Measurements from ENCODE around the gene NIT1.

The NIT1 gene

DNA sequence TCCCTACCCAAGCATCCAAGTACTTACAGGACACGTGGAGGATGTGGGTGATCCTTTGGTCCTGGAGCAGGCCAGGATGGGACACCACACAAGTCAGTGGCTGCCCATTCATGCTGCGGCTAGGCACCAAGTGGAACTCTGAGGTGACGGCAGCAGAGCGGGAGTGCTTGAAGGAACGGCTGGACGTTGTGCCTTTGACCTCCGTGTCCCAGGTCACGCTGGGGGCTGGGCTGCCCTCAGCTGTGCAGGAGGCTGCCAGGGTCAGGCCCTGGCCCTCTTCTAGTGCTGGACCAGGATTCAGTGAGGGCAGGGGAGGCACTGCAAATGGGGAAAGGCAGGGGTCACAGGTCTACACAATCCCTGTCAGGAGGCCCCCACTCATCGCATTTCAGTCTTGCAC is 40.5 kb upstream of the NIT1 start:
- Histone ChIP-seq H3K27me3 (ENCODE audit: control insufficient read depth, insufficient read depth, low read length) (no peaks in the 10 kb centered on the region), H3K36me3 (ENCODE audit: control insufficient read depth, insufficient read depth, low read length) (no peaks in the 10 kb centered on the region)

DNA sequence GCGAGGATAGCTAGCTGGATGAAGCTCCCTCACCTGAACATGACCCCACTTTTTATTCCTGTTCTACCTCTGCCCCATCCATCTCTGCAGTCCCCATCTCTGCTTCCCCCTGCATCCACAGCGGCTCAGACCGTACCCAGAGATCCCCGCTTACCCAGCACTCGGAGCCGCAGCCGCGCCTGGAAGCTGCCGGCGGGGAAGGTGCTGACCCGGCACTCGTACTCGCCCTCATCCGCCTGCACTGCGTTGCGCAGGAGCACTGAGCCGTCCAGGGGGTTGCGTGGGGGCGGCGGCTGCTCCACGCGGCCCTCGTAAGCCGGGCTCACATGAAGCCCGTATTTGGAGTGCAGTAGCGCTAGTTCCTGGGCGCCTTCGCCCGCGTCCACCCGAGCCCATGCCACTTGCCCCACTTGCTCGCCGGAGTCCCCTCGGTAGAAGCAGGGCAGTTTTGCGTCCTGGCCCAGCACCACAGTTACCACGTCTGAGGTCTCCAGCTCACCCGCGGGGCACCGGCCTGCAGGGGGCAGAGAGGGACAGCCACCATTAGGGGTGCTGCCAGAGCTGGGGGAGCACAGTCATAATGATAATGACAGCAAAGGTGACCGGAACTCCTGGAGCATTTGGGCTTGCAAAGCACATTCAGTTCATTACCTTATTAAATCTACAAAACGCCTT is 38.3 kb upstream of the NIT1 start:
- no peak overlapping the region for H3K27ac ChIP-seq (ENCODE audit: low read depth, low read length)
- no peak overlapping the region for H3K9ac ChIP-seq (ENCODE audit: low read length)
- H3K4me1 ChIP-seq (ENCODE audit: control insufficient read depth, insufficient read depth, low read length), result no peaks in the 10 kb centered on the region
- H3K4me3 ChIP-seq (ENCODE audit: low read length), result no peak overlapping the region
- no peaks in the 10 kb centered on the region for H3K36me3 ChIP-seq (ENCODE audit: control insufficient read depth, insufficient read depth, low read length)
- H3K27me3 ChIP-seq (ENCODE audit: control insufficient read depth, insufficient read depth, low read length), result no peaks in the 10 kb centered on the region

More for the DNA sequence above, 40.5 kb upstream of the NIT1 start:
- Histone ChIP-seq H3K9ac (ENCODE audit: low read length) (no peak overlapping the region), H3K4me1 (ENCODE audit: control insufficient read depth, insufficient read depth, low read length) (no peaks in the 10 kb centered on the region), H3K4me3 (ENCODE audit: low read length) (no peak overlapping the region), H3K27ac (ENCODE audit: low read depth, low read length) (no peak overlapping the region)

DNA sequence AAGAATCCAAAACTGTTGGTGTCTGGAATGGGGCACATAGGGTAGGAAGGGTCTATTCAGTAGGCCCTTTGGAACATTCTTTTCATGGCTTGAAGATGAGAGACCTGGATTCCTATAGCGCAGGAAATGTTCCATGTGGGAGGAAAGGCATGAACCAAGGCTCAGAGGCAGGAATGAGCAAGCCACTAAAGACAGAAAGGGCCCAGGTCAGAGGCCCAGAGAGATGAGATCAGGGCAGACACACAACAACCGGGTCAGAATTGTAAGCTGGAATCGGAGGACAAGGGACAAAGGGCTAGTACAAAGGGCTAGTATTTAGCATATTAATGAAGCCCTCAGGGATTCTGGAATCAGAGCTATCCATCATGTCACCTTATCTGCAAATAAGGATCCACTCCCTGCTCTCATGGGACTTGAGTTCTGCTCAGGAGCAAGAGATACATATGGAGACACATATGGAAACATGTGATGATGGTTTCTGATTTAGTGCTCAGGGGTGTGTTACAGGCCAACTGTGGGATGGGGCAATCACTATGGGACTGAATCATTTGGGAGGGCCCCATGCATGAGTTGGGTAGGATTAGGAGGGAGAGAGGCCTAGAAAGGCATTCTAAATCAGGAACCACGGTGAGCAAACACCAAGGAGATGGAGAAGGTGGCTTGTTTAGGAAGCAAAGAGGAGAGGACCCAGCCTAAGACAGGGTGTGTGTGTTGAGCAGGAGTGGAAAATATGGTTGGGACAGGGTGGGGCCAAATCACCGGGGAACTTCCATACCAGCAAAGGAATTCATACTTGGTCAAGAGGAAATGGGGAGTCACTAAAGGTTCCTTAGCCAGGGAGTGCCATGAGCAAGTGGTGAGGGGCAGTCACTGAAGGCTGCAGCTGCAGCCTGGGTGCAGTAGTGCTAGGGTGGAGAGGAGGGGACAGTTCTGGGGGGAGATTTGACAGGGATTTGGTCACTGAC is 37.2 kb upstream of the NIT1 start:
- Histone ChIP-seq H3K4me1 (ENCODE audit: control insufficient read depth, insufficient read depth, low read length) (no peaks in the 10 kb centered on the region), H3K9ac (ENCODE audit: low read length) (no peak overlapping the region), H3K27ac (ENCODE audit: low read depth, low read length) (no peak overlapping the region), H3K4me3 (ENCODE audit: low read length) (no peak overlapping the region), H3K36me3 (ENCODE audit: control insufficient read depth, insufficient read depth, low read length) (no peaks in the 10 kb centered on the region), H3K27me3 (ENCODE audit: control insufficient read depth, insufficient read depth, low read length) (no peaks in the 10 kb centered on the region)

DNA sequence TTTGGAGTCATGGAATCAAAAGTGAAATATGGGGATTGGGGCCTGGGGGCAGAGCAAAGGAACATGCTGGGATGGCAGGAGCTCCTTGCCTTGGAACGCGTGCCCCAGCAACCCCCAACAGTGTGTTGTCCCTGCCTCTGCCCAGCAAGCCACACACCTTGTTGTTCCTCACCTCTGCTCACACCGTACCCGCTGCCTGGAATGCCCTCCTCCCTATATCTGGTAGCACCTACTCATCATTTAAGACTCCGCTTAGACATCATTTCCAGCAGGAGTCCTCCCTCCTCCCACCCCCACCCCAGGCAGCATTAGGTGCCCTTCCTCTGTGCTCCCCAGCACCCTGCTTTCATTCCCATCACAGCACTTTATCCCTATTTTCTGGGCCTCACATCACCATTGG is 36.4 kb upstream of the NIT1 start:
- Histone ChIP-seq H3K4me1 (ENCODE audit: control insufficient read depth, insufficient read depth, low read length) (no peaks in the 10 kb centered on the region), H3K36me3 (ENCODE audit: control insufficient read depth, insufficient read depth, low read length) (no peaks in the 10 kb centered on the region), H3K9ac (ENCODE audit: low read length) (no peak overlapping the region), H3K27me3 (ENCODE audit: control insufficient read depth, insufficient read depth, low read length) (no peaks in the 10 kb centered on the region), H3K27ac (ENCODE audit: low read depth, low read length) (no peak overlapping the region), H3K4me3 (ENCODE audit: low read length) (no peak overlapping the region)

DNA sequence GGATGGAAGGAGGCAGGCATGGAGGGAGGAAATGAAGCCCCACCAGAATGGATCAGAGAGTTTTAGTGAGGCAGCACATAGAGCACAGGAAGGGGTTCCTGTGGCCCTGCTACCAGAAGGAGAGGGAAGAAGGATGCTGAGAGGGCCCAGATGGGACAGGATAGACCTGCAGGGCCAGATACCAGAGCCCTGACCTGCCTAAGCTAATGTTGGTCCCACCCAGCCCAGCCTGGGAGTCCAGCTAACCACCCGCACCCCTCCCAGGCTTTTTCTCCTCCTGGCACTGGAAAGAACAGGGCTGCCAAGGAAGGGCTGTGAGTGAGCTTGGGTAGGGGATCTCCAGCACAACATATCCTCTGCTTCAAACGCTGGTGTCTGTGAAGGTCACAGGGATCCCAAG is 35.4 kb upstream of the NIT1 start:
- H3K9ac ChIP-seq (ENCODE audit: low read length), result no peak overlapping the region

DNA sequence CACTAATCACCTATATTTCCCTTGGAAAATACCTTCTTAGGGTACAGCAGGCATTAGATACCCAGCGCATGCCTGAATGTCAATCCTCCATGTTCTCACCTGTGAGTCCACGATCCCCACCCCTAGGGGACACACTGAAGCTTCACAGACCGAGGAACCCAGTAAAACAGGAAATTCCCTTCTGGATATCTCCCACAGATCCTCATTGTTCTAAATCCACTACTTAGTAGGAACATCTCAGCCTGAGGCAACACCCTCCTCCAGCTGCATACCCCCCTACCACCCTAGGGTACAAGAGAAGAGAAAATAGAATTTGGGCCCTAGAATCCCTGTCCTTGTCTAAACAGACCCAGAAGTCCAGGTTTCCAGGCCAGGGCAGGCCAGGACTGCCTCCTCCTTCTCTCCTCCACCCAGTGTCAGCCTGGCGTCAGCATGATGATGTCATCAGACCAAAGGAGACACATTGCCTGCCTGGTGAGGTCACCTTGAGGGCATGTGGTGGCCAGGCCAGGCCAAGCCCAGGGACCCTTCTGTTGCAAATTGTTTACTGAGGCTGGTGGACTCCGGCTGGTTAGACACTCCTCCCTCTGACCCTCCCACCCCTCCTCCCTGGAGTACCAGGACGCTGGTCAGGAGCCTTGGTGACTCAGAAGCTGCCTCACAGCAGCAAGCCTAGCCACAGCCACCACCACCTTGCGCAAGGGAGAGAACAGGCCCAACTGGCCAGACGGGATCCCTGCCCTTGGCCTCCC is 34.7 kb upstream of the NIT1 start:
- Histone ChIP-seq H3K4me1 (ENCODE audit: control insufficient read depth, insufficient read depth, low read length) (no peaks in the 10 kb centered on the region), H3K4me3 (ENCODE audit: low read length) (no peak overlapping the region), H3K27me3 (ENCODE audit: control insufficient read depth, insufficient read depth, low read length) (no peaks in the 10 kb centered on the region), H3K27ac (ENCODE audit: low read depth, low read length) (no peak overlapping the region), H3K9ac (ENCODE audit: low read length) (no peak overlapping the region), H3K36me3 (ENCODE audit: control insufficient read depth, insufficient read depth, low read length) (no peaks in the 10 kb centered on the region)

More for the DNA sequence above, 35.4 kb upstream of the NIT1 start:
- H3K36me3 ChIP-seq (ENCODE audit: control insufficient read depth, insufficient read depth, low read length), result no peaks in the 10 kb centered on the region
- no peaks in the 10 kb centered on the region for H3K27me3 ChIP-seq (ENCODE audit: control insufficient read depth, insufficient read depth, low read length)
- H3K4me3 ChIP-seq (ENCODE audit: low read length), result no peak overlapping the region
- H3K27ac ChIP-seq (ENCODE audit: low read depth, low read length), result no peak overlapping the region
- no peaks in the 10 kb centered on the region for H3K4me1 ChIP-seq (ENCODE audit: control insufficient read depth, insufficient read depth, low read length)

DNA sequence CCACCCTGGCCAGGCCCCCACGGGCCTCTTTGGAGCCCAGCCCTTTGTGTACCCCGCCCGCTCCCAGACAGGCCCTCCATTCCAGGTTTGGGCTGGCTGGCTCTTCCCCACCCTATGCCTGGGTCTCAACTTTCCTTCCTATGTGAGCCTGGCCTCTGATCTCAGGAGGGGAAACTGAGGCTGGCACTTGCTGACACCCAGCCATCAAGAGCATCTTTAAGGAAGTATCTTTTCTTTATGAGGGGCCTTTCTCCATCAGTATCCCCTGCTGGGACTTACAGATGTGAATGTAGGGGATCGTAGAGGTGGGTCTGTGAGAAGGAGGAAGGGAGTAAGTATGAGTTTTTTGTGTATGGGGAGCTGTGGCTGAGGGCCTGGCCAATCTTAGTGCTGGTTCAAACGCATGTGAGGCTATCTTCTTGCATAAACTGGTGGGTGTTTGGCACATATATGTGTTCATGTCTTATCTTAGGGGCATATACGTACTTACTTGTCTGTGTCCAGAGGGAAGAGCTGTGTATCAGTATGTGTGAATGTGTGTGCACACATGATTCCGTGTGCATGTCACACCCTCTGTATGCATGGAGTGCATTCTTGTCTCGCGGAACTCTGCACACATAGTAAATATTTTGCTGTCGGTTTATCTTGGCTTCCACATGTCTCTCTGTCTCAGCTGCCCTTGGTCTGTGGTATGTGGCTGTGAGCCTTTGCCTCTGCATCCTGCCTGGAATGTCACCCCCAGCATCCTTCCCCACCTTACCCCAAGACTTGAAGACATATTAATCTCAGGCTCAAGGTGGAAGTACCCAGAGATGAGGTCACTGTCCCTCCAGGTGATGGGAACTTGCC is 33.9 kb upstream of the NIT1 start:
- H3K27ac ChIP-seq (ENCODE audit: low read depth, low read length), result no peak overlapping the region
- H3K4me1 ChIP-seq (ENCODE audit: control insufficient read depth, insufficient read depth, low read length), result no peaks in the 10 kb centered on the region
- H3K9ac ChIP-seq (ENCODE audit: low read length), result no peak overlapping the region
- no peak overlapping the region for H3K4me3 ChIP-seq (ENCODE audit: low read length)
- no peaks in the 10 kb centered on the region for H3K36me3 ChIP-seq (ENCODE audit: control insufficient read depth, insufficient read depth, low read length)
- no peaks in the 10 kb centered on the region for H3K27me3 ChIP-seq (ENCODE audit: control insufficient read depth, insufficient read depth, low read length)

DNA sequence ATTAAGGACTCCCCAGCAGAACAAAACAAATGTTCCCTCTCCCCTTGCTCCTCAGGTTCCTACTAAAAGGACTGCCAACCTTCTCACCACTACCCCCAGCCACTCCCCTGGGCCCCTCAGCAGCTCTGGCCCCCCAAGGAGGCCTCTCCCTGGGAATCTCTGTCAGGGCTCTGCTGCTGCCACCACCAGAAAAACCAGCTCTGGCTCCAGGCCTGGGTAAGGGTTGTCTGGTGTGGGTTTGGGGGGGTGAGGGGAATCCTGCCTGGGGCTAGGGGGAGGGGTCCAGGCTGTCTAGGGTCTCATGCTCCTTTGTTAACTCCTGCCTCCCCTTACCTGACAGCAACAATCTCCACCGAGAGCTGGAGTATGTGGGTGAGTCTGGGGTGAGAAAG is 33.3 kb upstream of the NIT1 start:
- H3K27ac ChIP-seq (ENCODE audit: low read depth, low read length), result no peak overlapping the region
- H3K36me3 ChIP-seq (ENCODE audit: control insufficient read depth, insufficient read depth, low read length), result no peaks in the 10 kb centered on the region
- H3K4me1 ChIP-seq (ENCODE audit: control insufficient read depth, insufficient read depth, low read length), result no peaks in the 10 kb centered on the region
- no peaks in the 10 kb centered on the region for H3K27me3 ChIP-seq (ENCODE audit: control insufficient read depth, insufficient read depth, low read length)
- H3K4me3 ChIP-seq (ENCODE audit: low read length), result no peak overlapping the region
- H3K9ac ChIP-seq (ENCODE audit: low read length), result no peak overlapping the region

DNA sequence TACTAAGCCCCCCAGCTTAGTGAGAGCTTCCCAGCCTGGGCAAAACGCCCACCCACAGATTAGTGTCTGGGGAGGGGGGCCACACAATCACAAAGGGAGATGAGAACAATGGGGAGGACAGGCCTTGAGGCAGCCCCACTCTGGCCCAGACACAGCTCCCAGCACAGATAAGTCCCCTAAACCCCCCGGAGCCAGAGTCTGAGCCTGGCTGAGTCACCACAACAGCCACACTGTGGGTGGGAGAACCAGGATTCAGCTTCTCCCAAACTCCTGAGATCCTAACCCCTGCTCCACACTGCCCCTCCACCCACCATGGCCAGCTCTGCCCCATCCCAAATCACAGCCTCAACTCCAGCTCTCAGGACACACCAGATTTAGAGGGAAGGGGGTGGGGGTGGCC is 32.7 kb upstream of the NIT1 start:
- H3K4me1 ChIP-seq (ENCODE audit: control insufficient read depth, insufficient read depth, low read length), result no peaks in the 10 kb centered on the region
- no peak overlapping the region for H3K27ac ChIP-seq (ENCODE audit: low read depth, low read length)
- H3K9ac ChIP-seq (ENCODE audit: low read length), result no peak overlapping the region
- H3K36me3 ChIP-seq (ENCODE audit: control insufficient read depth, insufficient read depth, low read length), result no peaks in the 10 kb centered on the region
- H3K27me3 ChIP-seq (ENCODE audit: control insufficient read depth, insufficient read depth, low read length), result no peaks in the 10 kb centered on the region
- no peak overlapping the region for H3K4me3 ChIP-seq (ENCODE audit: low read length)

DNA sequence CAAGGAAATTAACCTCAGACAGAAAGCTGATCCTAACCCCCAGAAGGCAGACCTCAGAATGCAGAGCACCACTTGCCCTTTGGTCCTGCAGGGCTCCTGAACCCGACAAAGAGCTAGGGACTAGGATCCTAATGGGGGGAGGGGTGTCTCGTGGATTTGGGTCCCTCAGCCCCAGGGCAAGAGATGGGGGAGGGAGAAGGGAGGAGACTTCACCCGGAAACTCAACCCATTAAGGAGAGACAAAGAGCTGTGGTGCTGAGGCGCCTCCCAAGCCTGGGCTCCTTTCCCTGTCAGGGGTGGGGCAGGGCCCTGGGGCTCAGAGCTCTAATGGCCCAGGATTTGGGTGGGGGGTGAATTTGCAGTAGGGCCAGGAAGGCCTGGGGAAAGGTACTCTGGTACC is 31.4 kb upstream of the NIT1 start:
- no peak overlapping the region for H3K27ac ChIP-seq (ENCODE audit: low read depth, low read length)
- no peak overlapping the region for H3K4me3 ChIP-seq (ENCODE audit: low read length)
- H3K9ac ChIP-seq (ENCODE audit: low read length), result no peak overlapping the region

DNA sequence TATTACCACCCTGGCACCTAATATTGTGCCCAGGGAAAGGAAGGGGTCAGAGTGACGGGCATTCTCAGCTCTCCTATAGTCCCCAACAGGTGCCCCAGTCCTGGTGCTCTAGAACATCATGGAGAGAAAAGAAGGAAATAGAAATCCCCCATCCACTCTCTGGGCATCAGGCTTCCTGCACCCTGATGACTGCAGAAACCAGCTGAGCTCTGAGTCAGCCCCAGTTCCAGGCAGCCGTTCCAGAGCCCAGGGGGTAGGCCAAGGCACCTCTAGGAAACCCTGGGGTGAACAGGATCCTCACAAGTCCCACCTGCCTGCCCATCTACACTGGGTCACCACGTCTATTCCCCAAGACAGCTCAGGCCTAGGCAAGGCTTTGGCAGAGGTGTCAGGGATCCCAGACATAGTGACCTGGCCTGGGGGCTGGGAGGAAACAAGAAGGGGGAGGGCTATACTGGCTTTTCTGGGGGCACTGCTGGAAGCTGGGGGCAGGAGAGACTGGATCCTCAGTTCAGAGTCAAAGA is 29.3 kb upstream of the NIT1 start:
- Histone ChIP-seq H3K9ac (ENCODE audit: low read length) (no peak overlapping the region), H3K27ac (ENCODE audit: low read depth, low read length) (no peak overlapping the region), H3K27me3 (ENCODE audit: control insufficient read depth, insufficient read depth, low read length) (no peaks in the 10 kb centered on the region), H3K4me1 (ENCODE audit: control insufficient read depth, insufficient read depth, low read length) (no peaks in the 10 kb centered on the region), H3K36me3 (ENCODE audit: control insufficient read depth, insufficient read depth, low read length) (no peaks in the 10 kb centered on the region), H3K4me3 (ENCODE audit: low read length) (no peak overlapping the region)

More for the DNA sequence above, 31.4 kb upstream of the NIT1 start:
- no peaks in the 10 kb centered on the region for H3K4me1 ChIP-seq (ENCODE audit: control insufficient read depth, insufficient read depth, low read length)
- H3K27me3 ChIP-seq (ENCODE audit: control insufficient read depth, insufficient read depth, low read length), result no peaks in the 10 kb centered on the region
- no peaks in the 10 kb centered on the region for H3K36me3 ChIP-seq (ENCODE audit: control insufficient read depth, insufficient read depth, low read length)
